ENCODE results near the gene ASCC3.

ASCC3 gene

GRCh38 chr6:100479179-100480035, 401.7 kb downstream of the ASCC3 start:
- Histone ChIP-seq H3K4me1 (ENCODE audit: control insufficient read depth, insufficient read depth, low read length) (peaks cover 6% of the 10 kb centered on the region), H3K9me3 (replicated peaks; ENCODE audit: low read length) (no peaks in the 10 kb centered on the region), H3K4me3 (ENCODE audit: low read length) (no peak overlapping the region), H3K27me3 (ENCODE audit: control insufficient read depth, insufficient read depth, low read length) (no peaks in the 10 kb centered on the region), H3K4me2 (ENCODE audit: low read length) (no peak overlapping the region), H3K9ac (ENCODE audit: low read depth, low read length) (no peak overlapping the region), H3K36me3 (ENCODE audit: insufficient read depth, low read length) (no peaks in the 10 kb centered on the region)

GRCh38 chr6:100475554-100476320, 405.4 kb downstream of the ASCC3 start:
- no peak overlapping the region for H3K9ac ChIP-seq (ENCODE audit: low read depth, low read length)
- H3K4me2 ChIP-seq (ENCODE audit: low read length) = no peak overlapping the region
- H3K27me3 ChIP-seq (ENCODE audit: control insufficient read depth, insufficient read depth, low read length) = no peaks in the 10 kb centered on the region
- peaks cover 10% of the 10 kb centered on the region for H3K4me1 ChIP-seq (ENCODE audit: control insufficient read depth, insufficient read depth, low read length)
- no peaks in the 10 kb centered on the region for H3K9me3 ChIP-seq (replicated peaks; ENCODE audit: low read length)
- H3K36me3 ChIP-seq (ENCODE audit: insufficient read depth, low read length) = no peaks in the 10 kb centered on the region
- H3K4me3 ChIP-seq (ENCODE audit: low read length) = no peak overlapping the region

DNA sequence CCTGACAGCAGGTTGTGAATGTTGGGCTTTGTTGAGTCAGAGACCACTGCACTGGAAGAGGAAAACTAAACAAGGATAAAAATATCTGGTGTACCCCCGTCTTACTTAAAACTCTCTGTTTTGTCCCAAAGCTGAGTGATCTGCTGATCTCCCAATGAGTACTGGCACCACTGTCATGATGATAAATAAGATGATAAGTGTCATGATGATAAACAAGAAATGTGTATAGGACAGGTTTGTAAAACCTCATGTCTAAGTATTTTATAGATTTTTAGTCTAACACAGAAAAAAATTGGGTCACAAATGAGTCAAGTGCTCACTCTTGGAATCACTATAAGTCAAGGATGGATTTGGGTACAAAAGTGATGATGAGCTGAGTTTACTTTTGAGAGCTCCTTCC, 407.9 kb downstream of the ASCC3 start:
- H3K4me1 ChIP-seq (ENCODE audit: control insufficient read depth, insufficient read depth, low read length) = peaks cover 10% of the 10 kb centered on the region
- H3K4me3 ChIP-seq (ENCODE audit: low read length) = no peak overlapping the region
- H3K9me3 ChIP-seq (replicated peaks; ENCODE audit: low read length) = no peaks in the 10 kb centered on the region
- no peaks in the 10 kb centered on the region for H3K27me3 ChIP-seq (ENCODE audit: control insufficient read depth, insufficient read depth, low read length)
- no peaks in the 10 kb centered on the region for H3K36me3 ChIP-seq (ENCODE audit: insufficient read depth, low read length)
- H3K9ac ChIP-seq (ENCODE audit: low read depth, low read length) = no peak overlapping the region
- H3K4me2 ChIP-seq (ENCODE audit: low read length) = no peak overlapping the region

- Histone ChIP-seq H3K4me1 (ENCODE audit: control insufficient read depth, insufficient read depth, low read length) (peaks cover 10% of the 10 kb centered on the region), H3K27me3 (ENCODE audit: control insufficient read depth, insufficient read depth, low read length) (no peaks in the 10 kb centered on the region), H3K4me3 (ENCODE audit: low read length) (no peak overlapping the region), H3K4me2 (ENCODE audit: low read length) (no peak overlapping the region), H3K36me3 (ENCODE audit: insufficient read depth, low read length) (no peaks in the 10 kb centered on the region), H3K9me3 (replicated peaks; ENCODE audit: low read length) (no peaks in the 10 kb centered on the region), H3K9ac (ENCODE audit: low read depth, low read length) (no peak overlapping the region)
These were observed 408.5 kb downstream of the ASCC3 start for GRCh38 chr6:100472674-100473073.

GRCh38 chr6:100470422-100471120, 410.6 kb downstream of the ASCC3 start:
- H3K4me1 ChIP-seq (ENCODE audit: control insufficient read depth, insufficient read depth, low read length) = peaks cover 11% of the 10 kb centered on the region
- no peaks in the 10 kb centered on the region for H3K27me3 ChIP-seq (ENCODE audit: control insufficient read depth, insufficient read depth, low read length)
- H3K9me3 ChIP-seq (replicated peaks; ENCODE audit: low read length) = no peaks in the 10 kb centered on the region
- H3K4me2 ChIP-seq (ENCODE audit: low read length) = no peak overlapping the region
- H3K36me3 ChIP-seq (ENCODE audit: insufficient read depth, low read length) = no peaks in the 10 kb centered on the region
- H3K9ac ChIP-seq (ENCODE audit: low read depth, low read length) = no peak overlapping the region
- no peak overlapping the region for H3K4me3 ChIP-seq (ENCODE audit: low read length)

GRCh38 chr6:100469101-100469859, 411.8 kb downstream of the ASCC3 start:
- Histone ChIP-seq H3K36me3 (ENCODE audit: insufficient read depth, low read length) (no peaks in the 10 kb centered on the region), H3K4me3 (ENCODE audit: low read length) (no peak overlapping the region), H3K4me2 (ENCODE audit: low read length) (no peak overlapping the region), H3K9ac (ENCODE audit: low read depth, low read length) (no peak overlapping the region), H3K27me3 (ENCODE audit: control insufficient read depth, insufficient read depth, low read length) (no peaks in the 10 kb centered on the region), H3K4me1 (ENCODE audit: control insufficient read depth, insufficient read depth, low read length) (peaks cover 11% of the 10 kb centered on the region), H3K9me3 (replicated peaks; ENCODE audit: low read length) (no peaks in the 10 kb centered on the region)

DNA sequence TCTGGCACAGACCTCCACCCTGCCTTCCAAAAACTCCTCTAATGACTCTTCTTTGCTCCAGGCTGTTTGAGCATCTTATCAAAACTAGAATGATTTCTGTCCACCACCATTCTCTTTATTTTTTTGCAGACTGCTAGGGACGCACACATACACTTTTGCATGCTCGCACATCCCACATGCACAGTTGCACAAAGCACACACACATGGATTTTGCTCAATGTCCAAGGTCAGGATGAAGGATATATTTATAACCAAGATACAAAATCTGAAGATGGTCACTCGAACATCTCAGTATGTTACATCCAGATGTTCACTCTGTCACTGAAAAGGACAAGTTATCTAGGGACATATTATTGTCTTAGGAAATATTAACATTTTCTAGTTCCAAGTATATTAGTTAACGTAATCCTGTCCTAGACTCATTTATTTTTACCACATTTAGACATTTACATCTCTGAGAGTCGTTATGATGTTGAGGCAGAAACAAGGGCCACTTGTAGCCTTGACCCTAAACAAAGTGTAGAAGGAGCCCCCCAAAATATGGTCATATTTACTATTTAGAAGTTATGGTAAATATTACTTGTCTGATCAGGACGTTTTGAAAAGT, 413.0 kb downstream of the ASCC3 start:
- H3K9me3 ChIP-seq (replicated peaks; ENCODE audit: low read length) = no peaks in the 10 kb centered on the region
- H3K36me3 ChIP-seq (ENCODE audit: insufficient read depth, low read length) = no peaks in the 10 kb centered on the region
- H3K4me3 ChIP-seq (ENCODE audit: low read length) = no peak overlapping the region
- no peaks in the 10 kb centered on the region for H3K27me3 ChIP-seq (ENCODE audit: control insufficient read depth, insufficient read depth, low read length)
- H3K4me2 ChIP-seq (ENCODE audit: low read length) = no peak overlapping the region
- no peak overlapping the region for H3K9ac ChIP-seq (ENCODE audit: low read depth, low read length)
- H3K4me1 ChIP-seq (ENCODE audit: control insufficient read depth, insufficient read depth, low read length) = peaks cover 11% of the 10 kb centered on the region

GRCh38 chr6:100467129-100468015, 413.8 kb downstream of the ASCC3 start:
- H3K9me3 ChIP-seq (replicated peaks; ENCODE audit: low read length) = no peaks in the 10 kb centered on the region
- no peaks in the 10 kb centered on the region for H3K27me3 ChIP-seq (ENCODE audit: control insufficient read depth, insufficient read depth, low read length)
- H3K9ac ChIP-seq (ENCODE audit: low read depth, low read length) = no peak overlapping the region
- no peak overlapping the region for H3K4me2 ChIP-seq (ENCODE audit: low read length)
- peaks cover 5% of the 10 kb centered on the region for H3K4me1 ChIP-seq (ENCODE audit: control insufficient read depth, insufficient read depth, low read length)
- H3K4me3 ChIP-seq (ENCODE audit: low read length) = no peak overlapping the region
- H3K36me3 ChIP-seq (ENCODE audit: insufficient read depth, low read length) = no peaks in the 10 kb centered on the region

GRCh38 chr6:100466410-100467128, 414.6 kb downstream of the ASCC3 start:
- Histone ChIP-seq H3K4me2 (ENCODE audit: low read length) (peak overlapping the region; percentile 93), H3K36me3 (ENCODE audit: insufficient read depth, low read length) (no peaks in the 10 kb centered on the region), H3K4me1 (ENCODE audit: control insufficient read depth, insufficient read depth, low read length) (peaks cover 5% of the 10 kb centered on the region), H3K4me3 (ENCODE audit: low read length) (no peak overlapping the region), H3K9me3 (replicated peaks; ENCODE audit: low read length) (no peaks in the 10 kb centered on the region), H3K9ac (ENCODE audit: low read depth, low read length) (peak overlapping the region; percentile 92), H3K27me3 (ENCODE audit: control insufficient read depth, insufficient read depth, low read length) (no peaks in the 10 kb centered on the region)
